Esophagus muscularis mucosa (tissue), 3 donors: Measurements from ENCODE around the gene DHRS4.
"Not testable (repeated sequence)": the region's sequence is repeated elsewhere in the genome, so short reads cannot be mapped to it uniquely, and the experiment has no call there.

ENCODE experiments used
- POLR2A ChIP-seq: fragments of 450-650 bp; IDR thresholded peaks from one replicate; pipeline ENCODE4 v1.6.1; 2017; ENCODE audit warnings: antibody characterized with exemption, moderate library complexity, mild to moderate bottlenecking, low read depth
- TF ChIP-seq, protein P1 (sequence below), 3 experiments: fragments of 200-600 bp in 2 of 3; fragments of 450-650 bp in 1 of 3; sonication (generic) in 2 of 3; IDR thresholded peaks; one replicate each; pipeline ENCODE4 v1.5.1; 2017 to 2019; ENCODE audit warnings: antibody characterized with exemption in 3 of 3, mild to moderate bottlenecking in 2 of 3, moderate library complexity in 1 of 3

GRCh38 chr14:23981951-23982813 is 28.6 kb downstream of the DHRS4 start:
- TF ChIP-seq, protein P1, sequence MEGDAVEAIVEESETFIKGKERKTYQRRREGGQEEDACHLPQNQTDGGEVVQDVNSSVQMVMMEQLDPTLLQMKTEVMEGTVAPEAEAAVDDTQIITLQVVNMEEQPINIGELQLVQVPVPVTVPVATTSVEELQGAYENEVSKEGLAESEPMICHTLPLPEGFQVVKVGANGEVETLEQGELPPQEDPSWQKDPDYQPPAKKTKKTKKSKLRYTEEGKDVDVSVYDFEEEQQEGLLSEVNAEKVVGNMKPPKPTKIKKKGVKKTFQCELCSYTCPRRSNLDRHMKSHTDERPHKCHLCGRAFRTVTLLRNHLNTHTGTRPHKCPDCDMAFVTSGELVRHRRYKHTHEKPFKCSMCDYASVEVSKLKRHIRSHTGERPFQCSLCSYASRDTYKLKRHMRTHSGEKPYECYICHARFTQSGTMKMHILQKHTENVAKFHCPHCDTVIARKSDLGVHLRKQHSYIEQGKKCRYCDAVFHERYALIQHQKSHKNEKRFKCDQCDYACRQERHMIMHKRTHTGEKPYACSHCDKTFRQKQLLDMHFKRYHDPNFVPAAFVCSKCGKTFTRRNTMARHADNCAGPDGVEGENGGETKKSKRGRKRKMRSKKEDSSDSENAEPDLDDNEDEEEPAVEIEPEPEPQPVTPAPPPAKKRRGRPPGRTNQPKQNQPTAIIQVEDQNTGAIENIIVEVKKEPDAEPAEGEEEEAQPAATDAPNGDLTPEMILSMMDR (IDR thresholded peaks at IDR 0.05) = not testable (repeated sequence)
- TF ChIP-seq POLR2A = not testable (repeated sequence)
